Endothelial cell of umbilical vein (primary cell): ENCODE data around the gene HNRNPU. TPM values are rescaled to one million over a fixed set of nuclear protein-coding genes. Genes with fewer than 3 reads are reported as not detected.

Experiments
- BruUV-seq: library from RNA; stranded (reverse); fragments of 400-500 nt; replicated peaks from 2 replicates; lab custom pipeline; 2021; lab: Mats Ljungman, UMichigan
- CTCF ChIA-PET: fragments of 300-600, 350-600 bp; sonication (Branson Sonifier 250); formaldehyde crosslinking; loops from one replicate; lab custom pipeline; 2021; ENCODE audit warnings: antibody characterized with exemption, inconsistent platforms; lab: Charles Lee
- POLR2A ChIA-PET: fragments of 300-600, 350-600 bp; sonication (Branson Sonifier 250); formaldehyde crosslinking; loops from one replicate; lab custom pipeline; 2021; ENCODE audit warnings: antibody characterized with exemption, inconsistent platforms; lab: Charles Lee
- DNase-seq: peaks from one replicate; pipeline ENCODE4 v3.0.0-alpha.2; 2011; ENCODE audit warnings: low read depth, low spot score
- FAIRE-seq: peaks from 2 replicates; lab custom pipeline; 2011; peaks lifted over from hg19 to GRCh38; lab: Jason Lieb, UNC
- H2AFZ ChIP-seq: 2 replicates; pipeline ENCODE4 v1.6.0; 2012; ENCODE audit warnings: low read depth, low read length, control low read depth, inconsistent platforms
- H3K27ac ChIP-seq: 2 replicates; pipeline ENCODE4 v1.5.1; 2011; ENCODE audit warnings: low read depth, mild to moderate bottlenecking, control low read depth, low read length, moderate library complexity; ENCODE audit not compliant: insufficient read depth
- H3K27me3 ChIP-seq, 2 experiments: 2 replicates each; pipeline versions ENCODE4 v1.6.0 to v1.6.1; 2011; ENCODE audit warnings: low read length in 2 of 2, mixed read lengths in 1 of 2; ENCODE audit not compliant: control insufficient read depth in 2 of 2, insufficient read depth in 2 of 2
- H3K36me3 ChIP-seq, 2 experiments: 2 replicates in 1 of 2; 3 replicates in 1 of 2; pipeline ENCODE4 v1.5.1; 2011; ENCODE audit warnings: low read length in 2 of 2, mild to moderate bottlenecking in 1 of 2, moderate library complexity in 1 of 2; ENCODE audit not compliant: control insufficient read depth in 2 of 2, insufficient read depth in 2 of 2; ENCODE audit errors: extremely low read depth in 1 of 2
- H3K4me1 ChIP-seq: 3 replicates; pipeline ENCODE4 v1.5.1; 2011; ENCODE audit warnings: mild to moderate bottlenecking, low read length; ENCODE audit not compliant: control insufficient read depth, insufficient read depth; ENCODE audit errors: extremely low read depth
- H3K4me2 ChIP-seq: 2 replicates; pipeline ENCODE4 v1.6.1; 2011; ENCODE audit warnings: low read length, control low read depth, mixed read lengths; ENCODE audit not compliant: insufficient read depth
- H3K4me3 ChIP-seq, 3 experiments: fragments of 200-600 bp in 1 of 3; sonication (generic), shearing (Covaris generic) in 1 of 3; replicated peaks in 1 of 3; 2 replicates each; pipeline ENCODE4 v1.5.1; 2011 to 2016; ENCODE audit warnings: control low read depth in 3 of 3, low read length in 3 of 3, mild to moderate bottlenecking in 2 of 3, inconsistent platforms in 1 of 3, low read depth in 1 of 3, moderate library complexity in 1 of 3; ENCODE audit not compliant: insufficient read depth in 1 of 3
- H3K79me2 ChIP-seq: 2 replicates; pipeline ENCODE4 v1.6.0; 2012; ENCODE audit warnings: low read length, inconsistent platforms; ENCODE audit not compliant: control insufficient read depth, insufficient read depth
- H3K9ac ChIP-seq: replicated peaks from 2 replicates; pipeline ENCODE3; 2011; ENCODE audit warnings: low read length, control low read depth; ENCODE audit not compliant: insufficient read depth; ENCODE audit errors: extremely low read depth
- H3K9me1 ChIP-seq: replicated peaks from 3 replicates; pipeline ENCODE4 v1.6.0; 2011; ENCODE audit warnings: mild to moderate bottlenecking, low read length; ENCODE audit not compliant: control insufficient read depth, insufficient read depth; ENCODE audit errors: extremely low read depth
- H3K9me3 ChIP-seq: replicated peaks from 2 replicates; pipeline ENCODE4 v1.5.1; 2012; ENCODE audit warnings: low read length, inconsistent platforms; ENCODE audit not compliant: control insufficient read depth, insufficient read depth
- H4K20me1 ChIP-seq: replicated peaks from 2 replicates; pipeline ENCODE3; 2011; ENCODE audit warnings: mild to moderate bottlenecking, low read length; ENCODE audit not compliant: control insufficient read depth, insufficient read depth; ENCODE audit errors: extremely low read depth
- CTCF ChIP-seq, 2 donors: IDR thresholded peaks; 1 replicate in 1 of 2; 2 replicates in 1 of 2; pipeline ENCODE4 v1.5.1; 2011; ENCODE audit warnings: low read length in 2 of 2, mild to moderate bottlenecking in 2 of 2, moderate library complexity in 2 of 2, control low read depth in 1 of 2, inconsistent platforms in 1 of 2, low read depth in 1 of 2; ENCODE audit not compliant: insufficient read depth in 1 of 2; ENCODE audit errors: extremely low read depth in 1 of 2
- EZH2 ChIP-seq: IDR thresholded peaks from 2 replicates; pipeline ENCODE4 v1.6.1; 2012; ENCODE audit warnings: borderline replicate concordance, low read depth, mild to moderate bottlenecking, moderate library complexity, low read length, inconsistent platforms; ENCODE audit not compliant: severe bottlenecking
- FOS ChIP-seq: IDR thresholded peaks from 2 replicates; pipeline ENCODE4 v1.6.1; 2011; ENCODE audit warnings: mild to moderate bottlenecking, low read length, moderate library complexity, borderline replicate concordance; ENCODE audit not compliant: insufficient read depth
- GATA2 ChIP-seq: IDR thresholded peaks from 2 replicates; pipeline ENCODE4 v1.7.0; 2011; ENCODE audit warnings: low read depth, mild to moderate bottlenecking, moderate library complexity, mixed read lengths, low read length; ENCODE audit not compliant: insufficient read length, insufficient read depth
- JUN ChIP-seq: IDR thresholded peaks from 2 replicates; pipeline ENCODE4 v1.6.1; 2011; ENCODE audit warnings: borderline replicate concordance, low read depth; ENCODE audit not compliant: insufficient read length, insufficient read depth
- MAX ChIP-seq: IDR thresholded peaks from 2 replicates; pipeline ENCODE4 v1.6.1; 2011; ENCODE audit not compliant: insufficient read depth, insufficient read length
- MYC ChIP-seq: IDR thresholded peaks from one replicate; pipeline ENCODE4 v1.6.1; 2011; ENCODE audit warnings: mild to moderate bottlenecking, low read depth, low read length
- POLR2A ChIP-seq: IDR thresholded peaks from 2 replicates; pipeline ENCODE4 v1.6.1; 2012; ENCODE audit warnings: low read depth, mild to moderate bottlenecking, control low read depth, low read length
- POLR2AphosphoS5 ChIP-seq: IDR thresholded peaks from 2 replicates; pipeline ENCODE4 v1.6.1; 2012; ENCODE audit warnings: low read depth, mild to moderate bottlenecking, control low read depth, low read length, moderate library complexity; ENCODE audit not compliant: insufficient read depth
- dilution Hi-C: fragments of 300-500 bp; cut with MboI; formaldehyde crosslinking; loops from one replicate; pipeline ENCODE4 v1.15.0; 2019; ENCODE audit warnings: low sequenced_read_pairs; ENCODE audit not compliant: extremely low pct_ligation_motif_present
- intact Hi-C: fragments of 100-400 bp; cut with micrococcal nuclease; formaldehyde crosslinking; loops from one replicate; pipeline ENCODE4 v1.10.0; 2022
- polyA plus RNA-seq, 4 experiments: library from polyadenylated mRNA; depleted of rRNA in 3 of 4; stranded (reverse) in 3 of 4; unstranded in 1 of 4; fragments of >200 nt; gene quantifications; 2 replicates each; pipeline versions ENCODE4 v1.2.1 to v1.2.3, GENCODE V29; 2011 to 2012; ENCODE audit warnings: missing spikeins in 1 of 4
- total RNA-seq: library from RNA; stranded (reverse); gene quantifications from 2 replicates; pipeline ENCODE4 v1.2.3, GENCODE V29; 2021

The HNRNPU gene
- total and polyA plus RNA-seq, 2 donors (not counting 3 experiments of a cell fraction or from before 2014, with no cell fraction given): 68.7 to 417 TPM

- peaks cover 23% of the 10 kb centered on the region for H4K20me1 ChIP-seq
- H3K79me2 ChIP-seq: peaks cover 62% of the 10 kb centered on the region
- H3K9me3 ChIP-seq: no peaks in the 10 kb centered on the region
- DNase-seq (peak; percentile 93), FAIRE-seq (peak; percentile 40)
- H2AFZ ChIP-seq: no peak overlapping the region
- intact Hi-C loops (loop anchor here (1.0 kb wide), 1 partner anchor 9 kb away; no protein-coding TSS in a partner anchor), dilution Hi-C loops (no loop called here)
- H3K27ac ChIP-seq: peak overlapping the region; percentile 89
- BruUV-seq: no TSS peak
- CTCF ChIA-PET: interaction anchor here (0.6 to 6.6 kb wide), 6 partner anchors 27 to 180 kb away, joined by 4 to 104 read pairs (median 16); partner anchors contain the start of gene COX20
- no peaks in the 10 kb centered on the region for H3K9me1 ChIP-seq
- H3K27me3 ChIP-seq: no peaks in the 10 kb centered on the region
- TF ChIP-seq POLR2A (peak; percentile 79), FOS (no peak), MAX (peak; percentile 67), POLR2AphosphoS5 (peak; percentile 95), CTCF (IDR thresholded peaks at IDR 0.05; ENCODE audit: extremely low read depth in 1 of 2, insufficient read depth in 1 of 2, low read depth in 1 of 2, low read length in 2 of 2) (no peak), JUN (no peak), GATA2 (no peak), EZH2 (no peak), MYC (peak; percentile 54)
- POLR2A ChIA-PET: interaction anchor here (0.6 to 4.0 kb wide), 7 partner anchors 27 to 180 kb away, joined by 3 to 26 read pairs (median 4); partner anchors contain the start of gene COX20
- H3K9ac ChIP-seq: peak overlapping the region; percentile 98
- H3K36me3 ChIP-seq: peaks cover 6 to 32% of the 10 kb centered on the region in 2 experiments
- H3K4me1 ChIP-seq: peaks cover 30% of the 10 kb centered on the region
- peak overlapping the region; percentile 94 to 97 (median 96) for H3K4me3 ChIP-seq
- peak overlapping the region; percentile 94 for H3K4me2 ChIP-seq
Observed at GRCh38 chr1:244862699-244863490, 1.4 kb downstream of the HNRNPU start.
